NT2/D1 (cell line): ENCODE results near the gene FKRP.

Experiments used
- SUZ12 ChIP-seq: IDR thresholded peaks from 2 replicates; pipeline ENCODE4 v1.6.1; 2011; ENCODE audit not compliant: insufficient read length, insufficient read depth; ENCODE audit errors: extremely low read depth
- YY1 ChIP-seq: IDR thresholded peaks from 2 replicates; pipeline ENCODE4 v1.6.1; 2011; ENCODE audit not compliant: insufficient read length, insufficient read depth

GRCh38 chr19:46806656-46807055 lies 60.8 kb downstream of the FKRP start:
- no peak for TF ChIP-seq SUZ12
- TF ChIP-seq YY1 = no peak
